Endothelial cell of hepatic sinusoid (primary cell): ENCODE data around the gene FANCI.

Experiments used
- in situ Hi-C: cut with HindIII; loops from 2 replicates; pipeline ENCODE4 v1.10.0; 2017; ENCODE audit warnings: low sequenced_read_pairs

Gene FANCI

GRCh38 chr15:89358435-89358754 is 114.6 kb downstream of the FANCI start:
- in situ Hi-C loops: loop anchor here (5.0 kb wide), 1 partner anchor 34 kb away; no protein-coding TSS in a partner anchor

- in situ Hi-C loops: loop anchor here (5.0 kb wide), 1 partner anchor 33 kb away; no protein-coding TSS in a partner anchor
Measured at GRCh38 chr15:89358755-89359439, 115.1 kb downstream of the FANCI start.

GRCh38 chr15:89359471-89360293 is 115.9 kb downstream of the FANCI start:
- in situ Hi-C loops: loop anchor here (5.0 kb wide), 3 partner anchors 33 to 78 kb away; no protein-coding TSS in a partner anchor

GRCh38 chr15:89360294-89360971 is 116.7 kb downstream of the FANCI start:
- in situ Hi-C loops: loop anchor here (5.0 kb wide), 2 partner anchors 68 to 77 kb away; no protein-coding TSS in a partner anchor

- in situ Hi-C loops: loop anchor here (5.0 kb wide), 2 partner anchors 69 to 76 kb away; no protein-coding TSS in a partner anchor
Measured at GRCh38 chr15:89361451-89362202, 117.8 kb downstream of the FANCI start.

GRCh38 chr15:89362203-89363101 is 118.7 kb downstream of the FANCI start:
- in situ Hi-C loops: loop anchor here (5.0 kb wide), 2 partner anchors 70 to 75 kb away; no protein-coding TSS in a partner anchor

- in situ Hi-C loops: loop anchor here (5.0 kb wide), 2 partner anchors 71 to 74 kb away; no protein-coding TSS in a partner anchor
Measured at GRCh38 chr15:89363133-89363532, 119.4 kb downstream of the FANCI start.

GRCh38 chr15:89363770-89364169 is 120.0 kb downstream of the FANCI start:
- in situ Hi-C loops: loop anchor here (5.0 kb wide), 2 partner anchors 71 to 74 kb away; no protein-coding TSS in a partner anchor

- in situ Hi-C loops: loop anchor here (5.0 kb wide), 2 partner anchors 72 to 73 kb away; no protein-coding TSS in a partner anchor
Measured at GRCh38 chr15:89364341-89364740, 120.6 kb downstream of the FANCI start.

GRCh38 chr15:89364741-89365450 is 121.1 kb downstream of the FANCI start:
- in situ Hi-C loops: loop anchor here (5.0 kb wide), 2 partner anchors 72 to 73 kb away; no protein-coding TSS in a partner anchor

GRCh38 chr15:89365462-89366065 is 121.8 kb downstream of the FANCI start:
- in situ Hi-C loops: no loop called here
